GM19438 (cell line): Measurements from ENCODE around the gene CIZ1.
A peak's percentile ranks its signal among the peaks of the same experiment; 100 is the strongest.

Experiments used
- ATAC-seq: cut with Tn5 transposase; IDR thresholded peaks from one replicate; pipeline ENCODE4 v1.9.1; 2021; ENCODE audit warnings: low read depth; ENCODE audit not compliant: unreplicated experiment

The CIZ1 gene

GRCh38 chr9:128128836-128129590 lies 62.4 kb downstream of the CIZ1 start:
- ATAC-seq = no peak

DNA sequence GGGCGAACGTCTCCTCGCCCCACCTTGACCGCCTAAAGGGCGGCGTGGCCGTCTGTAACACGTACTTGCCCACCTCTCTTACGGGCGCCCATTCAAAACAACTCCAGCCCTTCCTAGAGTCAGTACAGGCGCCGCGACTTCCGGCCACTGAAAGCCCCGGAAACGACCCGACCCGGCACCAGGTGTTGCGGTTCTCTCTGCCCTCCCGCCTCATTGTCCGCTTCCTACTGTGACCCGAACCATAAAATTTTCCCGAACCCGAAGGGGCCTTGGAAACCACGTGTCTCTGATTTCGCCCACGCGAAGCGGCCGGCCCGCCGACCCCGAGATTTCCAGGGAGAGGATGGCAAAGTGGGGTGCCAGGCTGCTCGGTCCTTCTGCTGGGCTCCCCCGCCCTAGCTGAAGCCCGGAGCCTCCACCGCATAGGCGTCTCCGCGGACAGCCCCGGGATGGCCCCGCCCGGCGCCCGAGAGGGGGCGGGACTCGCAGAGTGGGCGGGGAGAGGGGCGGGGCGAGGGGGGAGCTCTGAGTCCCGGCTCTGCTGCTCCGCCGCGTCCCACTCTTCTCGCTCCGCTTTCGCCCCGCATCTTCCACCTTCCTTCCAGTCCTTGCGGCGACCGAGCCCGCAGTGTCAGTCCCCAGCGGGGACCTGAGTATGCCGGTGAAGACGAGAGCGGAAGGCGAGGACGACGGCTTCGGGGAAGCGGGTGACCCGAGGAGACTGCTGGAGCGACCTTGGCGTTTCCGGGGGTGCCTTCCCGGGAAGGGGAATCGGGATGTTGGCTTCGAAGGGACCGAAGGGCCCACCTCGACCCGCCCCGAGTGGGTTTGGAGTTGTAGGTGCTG lies 63.2 kb downstream of the CIZ1 start:
- ATAC-seq = peak; percentile 56

- peak; percentile 55 for ATAC-seq
Measured at GRCh38 chr9:128127568-128127989, 63.8 kb downstream of the CIZ1 start, which contains the start of gene PTGES2. PTGES2 (minus strand) TSS chr9:128127729; CDS start chr9:128127717, 12 bp downstream.

- ATAC-seq = no peak
Measured at GRCh38 chr9:128125580-128126354, 65.6 kb downstream of the CIZ1 start.

DNA sequence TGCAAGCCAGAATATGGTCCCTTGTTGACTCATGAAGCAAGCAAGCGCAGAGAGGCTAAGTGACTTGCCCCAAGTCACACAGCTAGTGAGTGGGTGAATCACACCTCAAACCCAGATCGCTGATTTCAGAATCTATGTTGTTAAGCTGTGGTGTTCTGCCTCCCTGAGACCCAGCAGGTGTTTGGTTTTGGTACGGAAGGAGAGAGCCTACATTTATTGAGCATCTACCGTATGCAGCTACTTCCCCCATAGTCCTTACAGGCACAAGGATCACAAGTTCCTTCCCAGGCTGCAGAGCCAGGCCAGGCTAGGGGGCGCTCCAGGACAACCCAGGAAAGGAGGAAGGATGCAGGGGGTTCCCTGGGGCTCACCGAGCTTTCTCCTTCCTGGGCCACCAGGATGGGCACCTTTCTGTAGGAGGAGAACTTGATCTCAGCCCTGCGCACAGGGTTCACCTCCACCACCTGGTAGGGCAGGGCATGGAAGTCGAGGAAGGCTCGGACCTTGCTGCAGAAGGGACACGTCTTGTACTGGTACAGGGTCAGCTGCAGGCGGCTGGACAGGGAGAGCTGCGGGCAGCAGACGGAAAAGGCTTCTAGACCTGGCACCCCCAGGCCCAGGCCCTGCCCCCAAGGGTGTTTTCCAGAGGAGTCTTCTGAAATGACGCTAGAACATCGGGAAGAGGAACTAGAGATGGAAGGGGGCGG lies 66.3 kb downstream of the CIZ1 start:
- ATAC-seq = no peak

GRCh38 chr9:128124451-128124850 lies 66.9 kb downstream of the CIZ1 start:
- no peak for ATAC-seq

GRCh38 chr9:128123451-128124080 lies 67.8 kb downstream of the CIZ1 start:
- ATAC-seq = no peak

- no peak for ATAC-seq
Measured at GRCh38 chr9:128122809-128123175, 68.6 kb downstream of the CIZ1 start.

- ATAC-seq = no peak
Measured at GRCh38 chr9:128121924-128122808, 69.2 kb downstream of the CIZ1 start.

DNA sequence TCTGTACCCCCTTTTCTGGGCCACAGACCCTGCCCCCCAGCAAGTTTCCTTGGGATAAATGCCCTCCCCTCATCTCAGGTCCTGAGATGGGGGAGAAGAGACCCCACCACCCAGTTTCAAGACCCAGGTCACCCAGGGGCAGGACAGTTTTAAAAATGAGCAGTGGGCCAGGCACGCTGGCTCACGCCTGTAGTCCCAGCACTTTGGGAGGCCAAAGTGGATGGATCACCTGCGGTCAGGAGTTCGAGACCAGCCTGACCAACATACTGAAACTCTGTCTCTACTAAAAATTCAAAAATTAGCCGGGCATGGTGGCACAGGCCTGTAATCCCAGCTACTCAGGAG lies 69.9 kb downstream of the CIZ1 start:
- ATAC-seq = no peak

DNA sequence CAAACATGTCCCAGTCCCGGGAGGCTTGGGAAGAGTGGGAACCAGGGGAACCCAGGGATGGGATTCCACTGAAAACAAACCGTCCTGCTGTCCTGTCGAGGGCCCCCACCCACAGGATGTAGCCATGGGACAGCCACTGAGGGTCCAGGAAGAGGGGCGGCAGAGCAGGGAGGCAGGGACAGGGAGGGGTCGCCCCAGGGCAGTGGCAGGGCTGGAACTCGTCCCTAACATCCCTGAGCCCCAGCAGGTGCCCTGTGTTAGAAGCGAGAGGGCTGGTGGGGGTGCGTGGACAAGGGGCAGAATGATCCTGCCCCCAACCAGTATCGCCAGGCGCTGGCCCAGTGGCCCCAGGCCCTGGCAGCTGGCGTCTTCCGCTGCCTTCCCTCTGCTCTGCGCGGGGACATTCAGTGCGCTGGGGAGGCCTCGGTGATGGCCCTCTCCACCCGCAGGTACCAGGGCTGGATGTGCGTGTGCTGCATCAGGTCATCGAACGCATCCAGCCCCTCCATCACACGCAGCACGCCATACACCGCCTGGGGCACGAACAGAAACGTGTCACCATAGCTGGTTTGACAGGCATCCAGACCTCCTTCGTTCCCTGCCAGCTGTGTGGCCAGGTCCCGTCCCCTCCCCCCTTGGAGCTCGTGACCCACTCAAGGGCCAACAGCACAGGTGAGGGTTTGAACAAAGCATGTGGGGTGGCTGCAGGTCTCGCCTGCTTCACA lies 70.5 kb downstream of the CIZ1 start:
- no peak for ATAC-seq

DNA sequence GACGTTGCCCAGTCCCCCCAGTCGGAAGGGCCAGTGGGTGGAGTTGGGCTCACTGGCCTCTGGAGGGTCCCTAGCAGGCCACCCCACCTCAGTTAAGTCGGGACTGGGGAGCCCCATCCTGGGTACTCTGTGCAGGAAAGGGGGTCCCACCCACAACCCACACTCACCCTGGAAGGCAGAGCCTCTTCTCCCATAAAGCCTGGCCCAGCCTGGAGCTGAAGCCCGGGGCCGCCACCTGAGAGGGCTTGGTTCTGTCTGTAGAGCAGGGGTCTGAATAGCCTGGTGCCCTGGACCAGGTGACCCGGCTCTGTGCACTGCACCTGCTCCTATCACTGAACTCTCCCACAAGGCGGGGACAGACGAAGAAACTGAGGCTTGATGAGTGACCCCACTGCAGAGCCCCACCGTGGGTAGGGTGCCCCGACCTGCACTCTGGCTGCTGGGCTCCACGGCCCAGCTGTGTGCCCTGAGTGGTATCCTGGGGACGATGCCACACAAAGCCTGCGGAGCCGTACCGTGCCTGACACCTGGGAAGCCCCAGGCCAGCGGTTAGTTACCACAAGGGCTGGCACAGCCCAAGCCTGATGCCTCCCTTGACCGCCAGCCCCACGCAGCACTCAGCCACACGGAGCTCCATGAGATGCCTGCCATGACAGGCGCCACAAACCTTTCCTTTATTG lies 71.2 kb downstream of the CIZ1 start:
- no peak for ATAC-seq

GRCh38 chr9:128118971-128119665 lies 72.3 kb downstream of the CIZ1 start:
- no peak for ATAC-seq

GRCh38 chr9:128118472-128118857 lies 72.9 kb downstream of the CIZ1 start:
- ATAC-seq = no peak

DNA sequence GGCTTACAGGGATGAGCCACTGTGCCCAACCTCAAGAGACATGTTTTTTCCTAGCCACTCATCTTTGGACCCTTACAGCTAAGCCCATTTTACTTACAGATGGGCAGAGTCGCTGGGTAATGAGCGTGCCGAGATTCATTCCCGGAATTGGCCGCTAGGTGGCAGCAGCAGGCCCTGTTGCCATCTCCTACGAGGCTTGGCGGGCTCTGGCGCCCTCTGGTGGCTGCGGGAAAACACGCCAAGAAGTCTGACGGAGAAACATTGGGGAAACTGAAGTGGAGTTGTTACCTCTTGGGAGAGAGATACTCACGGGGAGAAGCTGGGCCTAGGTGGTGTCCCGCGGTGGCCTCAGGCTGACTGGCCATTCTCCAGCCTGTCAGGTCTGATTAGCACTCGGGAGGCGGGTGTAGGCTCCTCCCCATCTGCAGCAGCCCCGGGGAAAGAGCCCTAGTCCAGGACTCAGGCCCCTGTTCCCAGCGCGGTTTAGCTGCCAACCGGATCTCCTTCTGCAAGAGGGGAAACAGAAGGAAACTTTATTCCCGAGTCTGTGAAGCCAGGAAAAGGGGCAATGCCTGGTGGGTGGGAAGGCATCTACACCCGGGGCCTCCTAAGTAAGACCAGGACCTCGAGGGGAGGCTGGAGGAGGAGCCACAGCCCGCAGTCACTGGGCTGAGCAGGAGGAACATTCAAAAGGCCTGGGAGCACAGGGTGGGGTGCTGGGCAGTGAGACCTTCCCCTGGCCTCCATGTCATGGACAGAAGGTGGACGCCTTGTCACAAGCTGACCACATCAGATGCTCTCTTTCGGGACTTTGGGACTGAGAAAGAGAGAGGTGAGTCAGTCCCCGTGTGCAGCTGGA lies 73.5 kb downstream of the CIZ1 start:
- ATAC-seq = peak; percentile 72
